GM18951 (cell line): ENCODE results near the gene ABCG4.

Experiments
- POLR2A ChIP-seq: IDR thresholded peaks from 4 replicates; pipeline ENCODE4 v1.6.1; 2011; ENCODE audit warnings: mild to moderate bottlenecking; ENCODE audit not compliant: insufficient read length, insufficient read depth; ENCODE audit errors: extremely low read depth
- in situ Hi-C: fragments of 300-500 bp; cut with MboI; formaldehyde crosslinking; loops from one replicate; pipeline ENCODE4 v1.12.0; 2022; ENCODE audit warnings: low sequenced_read_pairs, mixed read lengths, inconsistent platforms; ENCODE audit not compliant: unreplicated experiment

Gene ABCG4

GRCh38 chr11:119109843-119110242 is 39.0 kb upstream of the ABCG4 start:
- no peak for TF ChIP-seq POLR2A
- in situ Hi-C loops, result no loop called here

DNA sequence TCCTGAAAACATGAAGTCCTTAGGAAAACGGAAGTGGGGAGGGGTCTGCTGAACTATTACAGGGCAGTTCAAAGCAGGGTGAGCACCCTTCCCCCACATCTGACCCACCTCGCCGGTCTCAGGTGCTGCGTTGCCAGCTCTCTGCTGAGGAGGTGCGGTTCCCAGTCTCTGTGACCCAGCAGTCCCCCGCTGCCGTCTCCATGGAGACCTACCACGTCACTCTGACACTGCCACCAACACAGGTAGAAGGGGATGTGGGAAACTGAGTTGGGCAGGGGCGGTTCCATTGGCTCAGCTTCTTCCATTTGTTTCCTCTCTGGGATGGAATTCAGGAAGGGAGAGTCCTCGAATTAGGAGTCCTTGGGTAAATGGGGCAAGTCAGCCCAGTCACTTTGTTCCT is 38.4 kb upstream of the ABCG4 start:
- no peak for TF ChIP-seq POLR2A
- in situ Hi-C loops, result no loop called here

DNA sequence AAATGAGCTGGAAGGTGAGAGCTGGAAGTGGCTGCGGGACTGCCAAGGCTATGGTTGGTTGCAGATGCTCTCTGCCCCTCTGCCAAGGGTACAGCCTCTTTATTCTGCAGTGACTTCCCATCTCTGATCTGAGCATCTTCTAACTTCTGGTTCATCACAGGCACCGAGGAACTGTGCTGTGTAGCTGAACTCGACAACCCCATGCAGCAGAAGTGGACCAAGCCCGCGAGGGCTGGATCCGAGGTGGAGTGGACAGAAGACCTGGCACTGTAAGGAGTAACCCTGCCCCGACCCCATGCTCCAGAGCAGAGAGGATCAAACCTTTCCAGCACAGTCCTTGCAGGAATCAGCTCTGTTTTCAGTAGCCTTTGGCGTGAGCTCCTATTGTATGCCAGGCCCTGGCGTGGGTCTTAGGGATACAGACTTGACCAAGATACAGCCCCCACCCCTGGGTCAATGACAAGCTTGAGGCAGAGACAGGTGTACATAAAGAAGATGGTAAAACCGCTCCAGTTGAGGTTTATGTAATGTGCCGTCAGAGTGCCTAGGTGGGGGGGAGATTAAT is 37.4 kb upstream of the ABCG4 start:
- no peak for TF ChIP-seq POLR2A
- in situ Hi-C loops, result no loop called here

GRCh38 chr11:119112314-119113020 is 36.4 kb upstream of the ABCG4 start:
- in situ Hi-C loops, result no loop called here
- no peak for TF ChIP-seq POLR2A

- no peak for TF ChIP-seq POLR2A
- in situ Hi-C loops, result no loop called here
Observed at GRCh38 chr11:119113716-119114115, 35.1 kb upstream of the ABCG4 start.

GRCh38 chr11:119114351-119114750 is 34.5 kb upstream of the ABCG4 start:
- in situ Hi-C loops, result no loop called here

DNA sequence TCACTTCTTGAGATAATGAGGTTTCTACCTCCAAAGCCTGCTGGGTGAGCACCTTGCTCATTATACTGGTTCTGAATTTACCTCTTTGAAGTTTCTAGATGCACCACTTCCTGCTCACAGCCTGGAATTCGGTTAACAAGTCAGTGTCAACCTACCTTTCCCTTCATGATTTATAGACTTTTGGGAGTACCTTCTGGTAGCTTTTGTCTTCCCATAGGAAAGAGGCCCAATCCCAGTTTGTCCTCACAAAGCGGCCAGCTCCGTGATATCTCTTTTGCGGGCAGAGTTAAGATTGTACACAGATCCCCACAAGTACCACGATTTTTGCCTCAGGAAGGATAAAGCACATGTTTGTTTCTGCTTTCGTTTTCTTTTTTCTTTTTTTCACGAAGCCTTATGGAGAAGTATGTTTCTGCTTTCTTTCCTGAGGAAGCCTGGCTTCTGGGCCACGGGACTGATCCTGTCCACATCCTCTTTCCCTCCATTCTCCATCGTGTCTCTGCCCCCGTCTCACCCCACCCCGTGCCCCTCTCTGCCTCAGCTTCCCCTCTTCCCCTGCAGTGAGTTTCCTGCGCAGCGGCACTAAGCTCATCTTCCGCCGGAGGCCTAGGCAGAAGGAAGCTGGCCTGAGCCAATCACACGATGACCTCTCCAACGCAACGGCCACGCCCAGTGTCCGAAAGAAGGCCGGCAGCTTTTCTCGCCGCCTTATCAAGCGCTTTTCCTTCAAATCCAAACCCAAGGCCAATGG is 33.2 kb upstream of the ABCG4 start:
- in situ Hi-C loops, result no loop called here
- no peak for TF ChIP-seq POLR2A

More at GRCh38 chr11:119114351-119114750, 34.5 kb upstream of the ABCG4 start:
- TF ChIP-seq POLR2A, result no peak

GRCh38 chr11:119116235-119116594 is 32.6 kb upstream of the ABCG4 start:
- in situ Hi-C loops, result no loop called here
- no peak for TF ChIP-seq POLR2A

DNA sequence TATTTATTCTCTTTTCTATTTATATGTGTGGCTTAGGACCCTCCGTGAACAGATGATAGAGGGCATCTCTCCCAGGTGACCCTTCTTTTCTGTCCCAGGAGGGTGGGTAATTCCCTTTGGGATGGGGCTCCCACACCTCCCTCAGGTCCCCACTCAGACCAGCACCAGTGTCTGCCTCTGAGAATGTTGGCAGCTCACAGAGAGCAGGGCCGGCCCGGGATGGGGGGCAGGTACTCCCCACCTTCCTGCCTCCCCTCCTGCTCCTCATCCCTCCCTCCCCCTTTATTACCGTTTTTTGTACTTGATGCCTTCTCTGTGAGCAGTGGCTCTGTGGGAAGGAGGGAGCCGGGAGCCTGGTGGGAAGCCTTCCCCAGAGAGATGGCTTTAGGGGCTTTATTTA is 32.3 kb upstream of the ABCG4 start:
- TF ChIP-seq POLR2A, result no peak
- in situ Hi-C loops, result no loop called here

DNA sequence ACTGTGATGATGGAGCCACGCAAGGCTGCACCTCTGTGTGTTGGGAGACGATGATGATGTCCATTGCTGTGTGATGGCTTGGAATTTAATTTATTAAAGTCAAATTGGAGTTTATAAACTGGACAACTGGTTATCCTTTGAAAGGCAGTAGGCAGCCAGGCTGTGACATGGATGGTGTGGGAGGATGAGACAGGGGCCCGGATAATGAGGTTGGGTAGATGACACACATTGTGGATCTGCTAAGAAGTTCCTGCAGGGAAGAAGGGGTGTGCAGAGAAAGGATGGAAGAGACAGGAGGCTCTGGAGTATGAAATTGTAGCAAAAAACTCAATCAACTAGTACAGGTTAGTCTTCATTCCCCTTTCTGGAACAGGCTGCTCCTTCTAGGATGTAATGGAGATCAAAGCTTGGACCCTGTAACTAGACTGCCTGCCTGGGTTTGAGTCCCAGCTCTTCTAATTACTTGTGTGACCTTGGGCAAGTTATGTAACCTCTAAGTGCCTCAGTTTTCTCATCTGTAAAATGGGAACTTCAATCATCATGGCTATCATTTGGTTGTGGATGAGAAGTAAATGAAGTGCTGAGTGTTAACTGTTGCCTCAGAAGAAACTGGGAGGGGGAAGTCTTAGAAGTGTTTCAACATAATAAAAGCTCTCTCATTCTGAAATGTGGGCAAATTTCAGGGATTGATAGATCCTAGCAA is 31.7 kb upstream of the ABCG4 start:
- no peak for TF ChIP-seq POLR2A
- in situ Hi-C loops, result no loop called here

GRCh38 chr11:119118227-119118626 is 30.6 kb upstream of the ABCG4 start:
- in situ Hi-C loops, result no loop called here
- TF ChIP-seq POLR2A, result no peak

DNA sequence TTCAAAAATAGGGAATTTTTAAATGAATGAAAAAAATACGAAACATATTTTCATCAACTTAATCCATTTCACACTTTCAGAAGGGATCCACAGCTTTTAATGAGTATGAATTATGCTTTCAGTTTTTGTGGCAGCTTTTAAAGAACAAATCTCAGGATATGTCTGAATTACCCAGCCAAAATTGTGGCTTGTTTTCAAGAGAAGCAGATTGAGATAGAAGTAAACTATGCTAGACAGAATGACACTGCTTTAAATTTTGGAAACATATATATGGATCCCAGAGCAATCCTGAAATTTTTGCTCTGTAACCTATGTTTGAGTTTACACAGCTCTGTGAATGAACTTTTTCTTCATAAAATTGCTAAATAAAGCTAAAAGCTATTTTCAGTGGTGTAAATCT is 29.9 kb upstream of the ABCG4 start:
- TF ChIP-seq POLR2A, result no peak
- in situ Hi-C loops, result no loop called here

DNA sequence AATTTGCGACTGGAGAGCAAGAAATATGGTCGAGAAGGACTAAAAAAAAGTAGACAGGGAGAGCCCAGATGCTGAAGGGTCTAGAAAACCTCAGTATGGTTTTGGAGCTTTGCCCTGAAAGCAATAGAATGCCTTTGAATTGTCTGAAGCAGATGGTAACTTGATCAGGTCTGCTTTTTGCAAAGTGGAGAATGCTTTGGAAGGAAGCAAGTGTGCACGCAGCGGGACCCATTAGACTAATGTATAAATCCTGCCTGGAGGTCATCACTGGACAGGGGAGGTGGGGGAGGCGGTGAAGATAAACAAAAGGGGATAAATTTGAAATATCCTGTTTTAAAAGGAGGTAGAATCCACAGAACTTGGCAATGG is 28.2 kb upstream of the ABCG4 start:
- TF ChIP-seq POLR2A, result no peak
- in situ Hi-C loops, result no loop called here
